Hematopoietic multipotent progenitor cell treated with erythropoietin and hydrocortisone succinate and interleukin-3 and kit ligand, for 8 days (in vitro differentiated cells): ENCODE data around the gene NEB.
"Not testable (repeated sequence)": the region's sequence is repeated elsewhere in the genome, so short reads cannot be mapped to it uniquely, and the experiment has no call there.

Experiments used
- DNase-seq: peaks from one replicate; pipeline ENCODE4 v3.0.0-alpha.2; 2015

The NEB gene

DNA sequence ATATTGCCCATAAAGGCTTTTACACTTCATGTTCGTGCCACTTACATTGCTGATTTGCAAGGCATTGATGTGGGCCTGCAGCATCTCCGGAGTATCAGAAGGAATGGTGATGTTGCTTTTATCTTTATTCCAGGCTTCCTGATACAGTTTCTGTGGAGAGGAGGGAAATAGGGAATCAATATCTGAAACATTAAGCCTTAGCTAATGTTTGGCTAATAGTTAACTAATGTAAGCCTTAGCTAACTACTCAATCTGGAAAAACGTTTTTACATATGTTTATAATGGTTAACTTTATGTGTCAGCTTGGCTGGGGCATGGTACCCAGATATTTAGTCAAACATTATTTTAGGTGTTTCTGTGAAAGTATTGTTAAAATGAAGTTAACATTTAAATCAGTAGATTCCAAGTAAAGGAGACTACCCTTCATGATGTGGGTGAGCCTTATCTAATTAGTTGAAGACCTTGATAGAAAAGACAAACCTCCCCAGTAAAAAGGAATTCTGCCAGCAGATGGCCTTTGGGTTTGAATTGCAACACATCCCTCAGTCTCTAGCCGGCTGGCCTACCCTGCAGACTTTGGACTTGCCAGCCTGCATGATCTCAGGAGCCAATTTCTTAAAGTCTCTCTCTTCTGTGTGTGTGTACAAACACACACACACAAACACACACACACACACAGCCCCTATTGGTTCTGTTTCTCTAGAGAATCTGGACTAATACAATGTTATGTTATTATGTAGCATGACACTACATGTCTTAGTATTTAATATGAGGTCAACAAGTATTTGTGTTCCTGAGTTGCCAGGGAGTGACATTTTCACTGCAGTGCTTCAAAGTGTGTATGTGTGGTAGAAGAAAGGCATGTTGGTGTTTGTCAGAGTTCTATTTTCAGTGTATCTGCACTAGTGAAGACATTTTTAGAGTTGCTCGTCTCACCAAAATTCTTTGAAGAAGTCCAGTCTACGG lies 126.5 kb downstream of the NEB start:
- not testable (repeated sequence) for DNase-seq

DNA sequence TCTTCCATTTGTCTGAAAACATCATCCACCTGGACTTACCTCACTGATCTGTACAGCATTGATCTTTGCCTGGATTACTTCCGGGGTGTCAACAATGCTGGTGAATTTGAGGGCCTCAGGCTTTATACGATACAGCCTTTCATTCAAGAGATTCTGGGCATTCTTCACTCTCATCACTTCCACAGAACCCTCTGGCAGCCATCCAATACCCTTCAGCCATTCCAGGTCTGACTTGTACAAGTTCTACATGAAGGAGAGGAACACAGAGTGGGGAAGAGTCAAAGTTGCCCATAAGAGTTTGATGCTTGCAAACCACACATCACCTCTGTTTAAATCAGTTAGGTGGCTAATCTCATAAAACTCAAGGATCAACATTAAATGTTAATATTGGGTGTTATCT lies 130.7 kb downstream of the NEB start:
- not testable (repeated sequence) for DNase-seq

DNA sequence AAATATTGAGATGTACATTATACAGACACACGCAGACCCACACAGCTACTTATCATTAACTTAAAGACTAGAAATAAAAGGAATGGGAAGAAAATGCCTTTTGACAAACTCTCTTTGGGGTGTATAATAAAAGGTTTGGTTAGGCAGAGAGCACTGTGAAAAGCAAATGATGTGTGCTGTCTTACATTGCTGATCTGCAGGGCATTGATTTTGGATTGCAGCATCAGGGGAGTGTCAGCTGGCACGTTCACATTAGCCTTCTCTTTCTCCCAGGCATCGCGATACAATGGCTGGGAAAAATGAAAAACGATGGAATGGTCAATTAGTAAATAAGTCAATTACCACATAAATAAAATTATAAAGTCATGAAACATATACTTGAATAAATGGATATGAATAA lies 131.9 kb downstream of the NEB start:
- not testable (repeated sequence) for DNase-seq

DNA sequence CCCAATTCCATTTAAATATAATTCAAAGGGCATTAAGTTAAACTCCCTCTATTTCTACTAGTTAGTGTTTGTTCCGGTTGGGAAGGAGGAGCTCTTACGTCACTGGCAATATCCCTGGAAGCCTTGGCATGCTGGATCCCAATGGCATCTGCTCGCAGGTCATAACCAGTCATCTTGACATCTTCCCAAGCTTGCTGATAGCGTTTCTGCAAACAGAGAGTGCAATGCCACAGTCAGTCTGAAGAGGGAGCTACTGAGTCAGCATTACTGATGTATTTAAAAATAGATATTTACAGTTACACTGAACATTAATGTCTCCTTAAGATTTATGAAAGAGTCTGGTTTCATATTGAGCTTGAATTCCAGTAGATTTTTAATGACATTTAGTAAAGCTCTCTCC lies 132.5 kb downstream of the NEB start:
- DNase-seq, result not testable (repeated sequence)

DNA sequence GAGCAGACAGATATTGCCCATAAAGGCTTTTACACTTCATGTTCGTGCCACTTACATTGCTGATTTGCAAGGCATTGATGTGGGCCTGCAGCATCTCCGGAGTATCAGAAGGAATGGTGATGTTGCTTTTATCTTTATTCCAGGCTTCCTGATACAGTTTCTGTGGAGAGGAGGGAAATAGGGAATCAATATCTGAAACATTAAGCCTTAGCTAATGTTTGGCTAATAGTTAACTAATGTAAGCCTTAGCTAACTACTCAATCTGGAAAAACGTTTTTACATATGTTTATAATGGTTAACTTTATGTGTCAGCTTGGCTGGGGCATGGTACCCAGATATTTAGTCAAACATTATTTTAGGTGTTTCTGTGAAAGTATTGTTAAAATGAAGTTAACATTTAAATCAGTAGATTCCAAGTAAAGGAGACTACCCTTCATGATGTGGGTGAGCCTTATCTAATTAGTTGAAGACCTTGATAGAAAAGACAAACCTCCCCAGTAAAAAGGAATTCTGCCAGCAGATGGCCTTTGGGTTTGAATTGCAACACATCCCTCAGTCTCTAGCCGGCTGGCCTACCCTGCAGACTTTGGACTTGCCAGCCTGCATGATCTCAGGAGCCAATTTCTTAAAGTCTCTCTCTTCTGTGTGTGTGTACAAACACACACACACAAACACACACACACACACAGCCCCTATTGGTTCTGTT lies 137.2 kb downstream of the NEB start:
- not testable (repeated sequence) for DNase-seq

DNA sequence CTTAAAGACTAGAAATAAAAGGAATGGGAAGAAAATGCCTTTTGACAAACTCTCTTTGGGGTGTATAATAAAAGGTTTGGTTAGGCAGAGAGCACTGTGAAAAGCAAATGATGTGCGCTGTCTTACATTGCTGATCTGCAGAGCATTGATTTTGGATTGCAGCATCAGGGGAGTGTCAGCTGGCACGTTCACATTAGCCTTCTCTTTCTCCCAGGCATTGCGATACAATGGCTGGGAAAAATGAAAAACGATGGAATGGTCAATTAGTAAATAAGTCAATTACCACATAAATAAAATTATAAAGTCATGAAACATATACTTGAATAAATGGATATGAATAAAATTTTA lies 142.4 kb downstream of the NEB start:
- not testable (repeated sequence) for DNase-seq

DNA sequence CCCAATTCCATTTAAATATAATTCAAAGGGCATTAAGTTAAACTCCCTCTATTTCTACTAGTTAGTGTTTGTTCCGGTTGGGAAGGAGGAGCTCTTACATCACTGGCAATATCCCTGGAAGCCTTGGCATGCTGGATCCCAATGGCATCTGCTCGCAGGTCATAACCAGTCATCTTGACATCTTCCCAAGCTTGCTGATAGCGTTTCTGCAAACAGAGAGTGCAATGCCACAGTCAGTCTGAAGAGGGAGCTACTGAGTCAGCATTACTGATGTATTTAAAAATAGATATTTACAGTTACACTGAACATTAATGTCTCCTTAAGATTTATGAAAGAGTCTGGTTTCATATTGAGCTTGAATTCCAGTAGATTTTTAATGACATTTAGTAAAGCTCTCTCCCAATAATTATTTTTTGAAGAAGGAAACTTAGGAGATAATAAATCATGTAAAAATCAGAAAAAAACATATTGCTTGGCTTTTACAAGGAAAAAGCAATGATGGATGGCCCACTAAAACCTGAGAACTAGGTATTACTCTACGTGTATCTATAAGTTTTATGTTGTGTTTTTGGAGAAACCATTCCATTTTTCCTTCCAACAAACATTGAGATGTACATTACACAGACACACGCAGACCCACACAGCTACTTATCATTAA lies 142.9 kb downstream of the NEB start:
- not testable (repeated sequence) for DNase-seq

DNA sequence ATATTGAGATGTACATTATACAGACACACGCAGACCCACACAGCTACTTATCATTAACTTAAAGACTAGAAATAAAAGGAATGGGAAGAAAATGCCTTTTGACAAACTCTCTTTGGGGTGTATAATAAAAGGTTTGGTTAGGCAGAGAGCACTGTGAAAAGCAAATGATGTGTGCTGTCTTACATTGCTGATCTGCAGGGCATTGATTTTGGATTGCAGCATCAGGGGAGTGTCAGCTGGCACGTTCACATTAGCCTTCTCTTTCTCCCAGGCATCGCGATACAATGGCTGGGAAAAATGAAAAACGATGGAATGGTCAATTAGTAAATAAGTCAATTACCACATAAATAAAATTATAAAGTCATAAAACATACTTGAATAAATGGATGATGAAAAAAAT lies 153.0 kb downstream of the NEB start:
- not testable (repeated sequence) for DNase-seq

DNA sequence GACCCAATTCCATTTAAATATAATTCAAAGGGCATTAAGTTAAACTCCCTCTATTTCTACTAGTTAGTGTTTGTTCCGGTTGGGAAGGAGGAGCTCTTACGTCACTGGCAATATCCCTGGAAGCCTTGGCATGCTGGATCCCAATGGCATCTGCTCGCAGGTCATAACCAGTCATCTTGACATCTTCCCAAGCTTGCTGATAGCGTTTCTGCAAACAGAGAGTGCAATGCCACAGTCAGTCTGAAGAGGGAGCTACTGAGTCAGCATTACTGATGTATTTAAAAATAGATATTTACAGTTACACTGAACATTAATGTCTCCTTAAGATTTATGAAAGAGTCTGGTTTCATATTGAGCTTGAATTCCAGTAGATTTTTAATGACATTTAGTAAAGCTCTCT lies 153.6 kb downstream of the NEB start:
- not testable (repeated sequence) for DNase-seq

DNA sequence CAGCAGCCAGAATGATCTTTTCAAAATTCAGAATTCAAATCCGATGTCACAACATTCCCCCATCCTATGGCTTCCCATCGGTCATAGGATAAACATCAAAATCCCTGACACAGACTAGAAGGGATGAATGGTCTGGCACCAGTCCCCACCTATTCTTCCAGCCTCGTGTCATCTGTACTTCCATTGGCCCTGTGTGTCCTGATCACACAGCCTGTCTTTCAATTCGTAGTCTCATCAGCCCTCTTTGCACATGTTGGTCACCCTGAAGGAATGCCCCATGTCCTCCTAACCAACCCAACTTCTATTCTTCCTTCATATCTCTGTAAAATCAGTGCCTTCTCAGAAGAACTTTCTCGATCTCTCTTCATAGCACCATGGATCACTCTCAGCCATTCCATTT lies 157.2 kb downstream of the NEB start:
- no peak for DNase-seq

DNA sequence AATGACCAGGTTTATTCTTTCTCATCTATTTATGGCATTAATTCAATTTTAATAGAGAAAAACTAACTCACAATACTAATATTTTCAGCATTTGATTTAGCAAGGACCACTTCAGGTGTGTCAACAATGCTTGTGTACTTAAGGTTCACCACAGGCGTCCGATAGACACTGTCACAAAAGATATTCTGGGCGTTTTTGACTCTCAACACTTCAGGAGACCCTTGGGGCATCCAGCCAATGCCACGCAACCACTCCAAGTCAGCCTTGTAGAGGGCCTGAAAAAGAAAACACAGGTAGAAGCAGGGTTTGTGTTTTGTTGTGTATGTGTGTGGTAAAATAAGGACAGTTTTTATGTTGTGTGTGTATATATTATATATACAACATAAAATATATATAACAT lies 158.2 kb downstream of the NEB start:
- DNase-seq, result no peak

DNA sequence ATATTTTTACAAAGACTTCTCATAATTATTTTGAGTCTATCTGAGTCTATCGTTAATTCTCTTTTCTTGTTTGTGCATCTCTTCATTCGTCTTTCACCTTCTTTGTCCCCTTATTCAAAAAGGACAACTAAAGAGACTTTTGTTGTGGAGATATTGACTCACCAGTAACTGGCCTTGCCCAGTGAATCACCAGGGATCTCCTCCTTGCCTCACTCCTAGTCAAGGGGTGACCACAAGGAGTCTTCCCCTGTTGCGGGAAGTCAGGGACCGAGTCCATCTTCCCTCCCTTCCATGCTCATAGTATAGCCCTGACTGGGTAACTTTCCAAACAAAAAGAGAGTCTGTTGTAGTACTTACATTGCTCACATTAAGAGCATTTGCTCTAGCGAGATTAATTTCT lies 158.9 kb downstream of the NEB start:
- no peak for DNase-seq

DNA sequence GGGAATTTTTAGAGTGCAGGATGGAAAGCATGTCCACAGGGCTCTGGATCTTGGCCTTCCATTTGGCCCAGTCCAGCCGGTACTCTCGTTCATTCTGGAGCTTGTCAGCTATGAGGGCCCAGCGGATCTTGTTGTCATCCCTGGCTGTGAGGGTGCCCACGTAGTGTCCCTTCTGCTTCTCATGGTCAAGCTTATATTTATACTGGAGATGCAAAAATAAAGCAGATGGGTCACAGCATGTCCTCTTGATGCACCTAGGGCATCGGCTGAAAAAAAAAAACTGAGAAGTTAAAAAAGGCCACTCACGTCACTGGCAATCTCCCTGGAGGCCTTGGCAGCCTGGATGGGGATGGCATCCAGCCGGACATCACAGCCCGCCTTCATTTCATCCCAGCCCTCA lies 164.1 kb downstream of the NEB start:
- DNase-seq, result no peak

DNA sequence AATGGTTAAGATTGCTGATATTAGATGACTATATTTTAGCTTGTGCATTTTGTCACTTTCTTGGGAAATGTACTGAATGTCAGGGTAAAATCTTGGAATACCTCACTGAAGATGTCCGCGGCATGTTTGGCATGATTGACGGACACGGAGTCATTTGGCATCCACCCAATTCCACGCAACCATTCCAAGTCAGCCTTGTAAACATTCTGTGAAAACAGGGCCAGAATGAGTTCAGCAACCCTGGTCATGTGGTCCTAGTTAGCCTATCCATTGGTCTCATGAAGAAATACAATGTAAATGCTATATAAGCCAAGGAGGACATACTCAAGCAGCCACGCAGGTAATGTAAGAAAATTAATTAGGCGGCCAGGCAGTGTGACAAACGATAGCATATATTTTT lies 165.1 kb downstream of the NEB start:
- DNase-seq, result no peak

DNA sequence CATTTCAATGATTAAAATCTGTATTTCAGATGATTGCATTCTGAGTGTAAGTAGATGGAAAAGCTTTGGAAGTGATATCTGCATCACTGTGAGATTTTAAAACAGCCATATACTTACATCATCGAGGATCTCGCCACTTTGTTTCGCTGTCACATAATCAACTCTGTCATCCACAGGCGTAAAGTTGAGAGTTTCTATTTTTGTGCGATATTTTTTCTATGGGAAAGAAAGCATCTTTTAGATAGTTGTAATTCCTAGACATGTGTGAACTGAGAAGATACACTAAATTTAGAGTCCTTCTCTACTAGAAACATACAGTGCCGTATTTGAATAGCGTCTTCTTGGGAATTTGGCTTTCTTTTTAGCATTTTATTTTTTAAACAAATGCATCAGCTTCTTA lies 165.8 kb downstream of the NEB start:
- DNase-seq, result no peak

DNA sequence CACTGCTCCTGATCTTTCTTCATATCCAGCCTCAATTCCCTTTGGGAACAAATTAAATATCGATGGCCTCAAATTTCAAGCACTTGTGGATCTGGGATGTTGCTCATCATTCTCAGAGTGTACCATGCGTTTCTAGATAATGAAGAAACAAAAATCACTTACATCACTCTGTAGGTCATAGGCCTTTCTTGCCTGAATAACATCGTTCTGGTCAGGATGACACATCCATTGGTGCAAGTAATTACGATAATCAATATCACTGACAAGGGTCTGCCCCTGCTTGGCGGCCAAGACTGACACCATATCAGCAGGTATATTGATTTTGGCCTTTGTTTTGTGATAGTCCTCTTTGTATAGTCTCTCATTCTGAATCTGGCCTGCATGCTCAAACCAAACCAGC lies 167.3 kb downstream of the NEB start:
- no peak for DNase-seq

DNA sequence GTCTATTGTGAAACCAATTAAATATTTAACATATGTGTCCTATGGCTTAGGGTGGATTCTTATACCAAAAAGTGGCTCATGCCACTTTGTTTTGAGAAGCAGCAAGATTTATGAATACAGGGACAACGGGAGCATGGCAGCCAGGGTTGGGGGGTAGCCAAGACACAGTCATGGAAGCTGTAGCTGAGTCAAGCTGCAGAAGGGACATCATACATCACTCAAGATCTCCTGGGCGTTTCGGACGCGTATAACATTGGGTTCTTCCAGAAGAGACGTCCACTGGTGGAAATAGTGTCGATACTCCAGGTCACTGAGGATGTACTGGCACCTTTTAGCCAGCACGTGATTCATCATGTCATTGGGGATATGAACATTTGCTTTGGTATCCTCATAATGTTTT lies 171.9 kb downstream of the NEB start:
- DNase-seq, result no peak

DNA sequence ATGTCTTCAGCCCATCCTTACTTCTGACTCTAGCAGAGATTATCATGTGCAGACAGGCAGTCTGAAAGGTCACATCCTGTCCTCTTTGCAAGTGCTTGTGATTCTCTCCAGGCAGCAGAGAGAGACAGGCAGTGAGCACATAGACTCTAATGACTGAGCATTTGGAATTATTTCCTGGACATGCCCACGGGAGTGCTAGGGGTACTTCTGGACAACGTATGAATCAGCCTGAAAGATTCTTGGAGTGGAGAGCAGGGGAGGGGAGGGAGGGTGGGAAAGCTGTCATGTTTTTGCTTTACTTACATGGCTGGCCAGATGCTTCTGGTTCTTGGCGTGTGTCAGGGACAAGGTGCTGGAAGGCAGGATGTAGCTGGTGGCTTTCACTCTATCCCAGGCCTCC lies 174.0 kb downstream of the NEB start:
- no peak for DNase-seq

DNA sequence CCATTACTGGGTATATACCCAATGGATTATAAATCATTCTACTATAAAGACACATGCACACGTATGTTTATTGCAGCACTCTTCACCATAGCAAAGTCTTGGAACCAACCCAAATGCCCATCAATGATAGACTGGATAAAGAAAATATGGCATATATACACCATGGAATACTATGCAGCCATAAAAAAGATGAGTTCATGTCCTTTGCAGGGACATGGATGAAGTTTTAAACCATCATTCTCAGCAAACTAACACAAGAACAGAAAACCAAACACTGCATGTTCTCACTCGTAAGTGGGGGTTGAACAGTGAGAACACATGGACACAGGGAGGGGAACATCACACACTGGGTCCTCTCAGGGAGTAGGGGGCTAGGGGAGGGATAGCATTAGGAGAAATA lies 174.8 kb downstream of the NEB start:
- DNase-seq, result not testable (repeated sequence)

DNA sequence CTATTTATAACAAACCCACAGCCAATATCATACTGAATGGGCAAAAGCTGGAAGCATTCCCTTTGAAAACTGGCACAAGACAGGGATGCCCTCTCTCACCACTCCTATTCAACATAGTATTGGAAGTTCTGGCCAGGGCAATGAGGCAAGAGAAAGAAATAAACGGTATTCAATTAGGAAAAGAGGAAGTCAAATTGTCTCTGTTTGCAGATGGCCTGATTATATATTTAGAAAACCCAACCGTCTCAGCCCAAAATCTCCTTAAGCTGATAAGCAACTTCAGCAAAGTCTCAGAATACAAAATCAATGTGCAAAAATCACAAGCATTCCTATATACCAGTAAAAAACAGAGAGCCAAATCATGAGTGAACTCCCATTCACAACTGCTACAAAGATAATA lies 176.4 kb downstream of the NEB start:
- DNase-seq, result not testable (repeated sequence)

DNA sequence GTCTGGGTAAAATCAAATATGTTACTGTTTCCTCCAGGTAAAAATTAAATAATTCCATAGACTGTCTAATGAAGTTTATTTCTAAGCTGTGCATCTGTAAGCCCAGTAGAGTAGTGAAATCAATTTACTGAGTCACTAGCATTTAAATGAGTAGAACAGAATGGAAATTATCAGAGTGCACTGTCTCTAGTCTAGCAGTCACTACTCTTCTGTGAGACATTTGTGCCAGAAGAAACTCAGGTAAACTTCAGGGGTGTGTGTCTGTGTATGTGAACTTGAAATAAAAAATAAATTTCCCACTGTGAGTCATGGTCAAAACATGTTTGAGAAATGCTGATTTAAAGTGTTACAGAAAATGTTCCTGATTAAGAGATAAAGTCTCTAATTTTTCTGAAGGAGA lies 178.2 kb downstream of the NEB start:
- DNase-seq, result no peak

DNA sequence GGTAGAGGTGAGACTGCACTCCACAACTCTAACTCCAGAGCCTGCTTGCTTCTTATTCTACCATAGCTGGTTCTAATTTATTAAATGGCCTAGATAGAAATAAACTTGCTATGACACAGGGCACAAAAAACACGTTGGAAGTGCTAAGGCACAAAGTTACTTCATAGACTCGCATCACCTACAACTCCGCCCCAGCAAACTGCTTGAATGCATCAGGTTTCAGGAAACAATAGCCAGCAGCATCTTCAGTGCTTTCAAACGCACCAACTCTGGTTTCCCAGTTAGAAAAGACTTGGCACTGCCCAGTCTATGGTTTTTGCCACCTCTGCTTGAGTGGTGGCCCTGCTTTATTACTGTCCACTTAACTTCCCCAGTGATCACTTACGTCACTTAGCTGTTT lies 182.0 kb downstream of the NEB start:
- no peak for DNase-seq

DNA sequence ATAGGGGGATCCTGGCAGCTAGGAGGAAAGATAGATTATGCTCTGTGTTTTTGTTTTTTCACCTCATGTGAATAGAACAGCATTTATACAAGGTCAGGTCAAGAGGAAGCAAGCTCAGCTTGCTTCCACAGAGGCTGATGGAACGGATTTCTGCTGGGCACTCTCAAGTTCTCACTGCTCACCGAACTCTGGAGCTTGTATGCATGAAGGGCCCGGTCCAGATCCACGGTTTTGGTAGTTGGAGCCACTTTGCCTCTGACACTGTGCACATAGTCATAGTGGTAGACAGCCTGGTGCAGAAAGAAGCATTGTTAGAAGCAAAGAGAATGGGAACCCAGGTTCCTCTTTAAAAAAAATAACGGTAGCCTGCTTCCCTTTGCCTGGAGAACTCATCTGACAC lies 182.7 kb downstream of the NEB start:
- no peak for DNase-seq

DNA sequence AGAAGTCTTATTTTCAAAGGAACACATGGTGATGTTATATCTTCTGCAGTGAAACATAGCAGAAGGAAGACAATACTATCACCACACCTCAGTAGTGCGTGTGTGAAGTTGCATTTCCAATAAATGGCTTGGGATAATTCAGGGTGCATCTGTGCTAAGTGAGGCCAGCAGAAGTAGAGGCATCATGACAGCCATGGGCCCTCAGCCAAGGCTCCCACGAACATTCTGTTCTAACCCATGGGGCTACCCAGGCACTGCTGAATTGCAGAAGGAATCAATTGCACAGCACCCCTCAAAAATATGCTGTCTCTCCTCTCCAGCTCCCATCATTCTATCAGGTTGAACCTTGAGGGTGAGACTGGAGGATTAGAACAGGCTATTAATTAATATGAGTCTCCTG lies 185.1 kb downstream of the NEB start:
- no peak for DNase-seq
